NCI-H446 (cell line): ENCODE results near the gene PCP2.

Source experiments
- DNase-seq, 2 experiments: peaks; one replicate each; lab custom pipeline; 2025; lab: John Stamatoyannopoulos, UW

Gene PCP2

DNA sequence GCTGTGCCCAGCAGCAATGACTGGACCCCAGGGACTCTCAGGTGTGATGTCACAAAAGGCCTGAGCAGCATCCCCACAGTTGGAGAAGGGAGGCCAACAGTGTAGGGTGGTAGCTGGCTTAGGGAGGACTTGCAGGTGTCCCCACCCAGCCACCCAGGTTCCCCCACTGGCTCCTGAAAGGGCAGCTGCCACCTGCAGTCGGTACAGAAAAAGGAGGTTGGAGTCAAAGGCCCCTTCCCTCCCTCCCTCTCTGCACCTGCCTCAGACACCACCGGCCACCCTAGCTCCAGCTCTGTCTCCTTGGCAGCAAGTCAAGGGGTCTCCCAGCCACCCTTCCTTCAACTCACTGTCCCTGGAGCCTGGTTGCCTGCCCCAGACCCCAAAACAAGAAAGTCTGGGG lies at the start of gene PCP2:
TSS of gene PCP2 (minus strand) at position 22 of the 400 bp plus-strand sequence. CDS start 262 bp downstream, outside the sequence.
- DNase-seq = no peak

GRCh38 chr19:7682175-7682855 lies 48.8 kb upstream of the PCP2 start:
- no peak for DNase-seq

- DNase-seq = peak in 1 of 2 experiments; percentile 43
Observed at GRCh38 chr19:7681340-7682174, 48.0 kb upstream of the PCP2 start.

GRCh38 chr19:7680606-7681339 lies 47.3 kb upstream of the PCP2 start, which contains the start of gene TRAPPC5:
TRAPPC5 (plus strand) TSS chr19:7680833; CDS start chr19:7682254, 1,421 bp downstream.
- DNase-seq = peak; percentile 45 to 94

GRCh38 chr19:7679771-7680605 lies 46.5 kb upstream of the PCP2 start:
- DNase-seq = no peak

- DNase-seq = no peak
Observed at GRCh38 chr19:7678971-7679751, 45.6 kb upstream of the PCP2 start.

GRCh38 chr19:7677669-7678311 lies 44.3 kb upstream of the PCP2 start:
- no peak for DNase-seq

- no peak for DNase-seq
Observed at GRCh38 chr19:7676854-7677253, 43.3 kb upstream of the PCP2 start, which contains the start of gene MCEMP1. MCEMP1 (plus strand) TSS chr19:7677090; CDS start chr19:7677121, 31 bp downstream.

- no peak for DNase-seq
Observed at GRCh38 chr19:7676376-7676775, 42.9 kb upstream of the PCP2 start.

DNA sequence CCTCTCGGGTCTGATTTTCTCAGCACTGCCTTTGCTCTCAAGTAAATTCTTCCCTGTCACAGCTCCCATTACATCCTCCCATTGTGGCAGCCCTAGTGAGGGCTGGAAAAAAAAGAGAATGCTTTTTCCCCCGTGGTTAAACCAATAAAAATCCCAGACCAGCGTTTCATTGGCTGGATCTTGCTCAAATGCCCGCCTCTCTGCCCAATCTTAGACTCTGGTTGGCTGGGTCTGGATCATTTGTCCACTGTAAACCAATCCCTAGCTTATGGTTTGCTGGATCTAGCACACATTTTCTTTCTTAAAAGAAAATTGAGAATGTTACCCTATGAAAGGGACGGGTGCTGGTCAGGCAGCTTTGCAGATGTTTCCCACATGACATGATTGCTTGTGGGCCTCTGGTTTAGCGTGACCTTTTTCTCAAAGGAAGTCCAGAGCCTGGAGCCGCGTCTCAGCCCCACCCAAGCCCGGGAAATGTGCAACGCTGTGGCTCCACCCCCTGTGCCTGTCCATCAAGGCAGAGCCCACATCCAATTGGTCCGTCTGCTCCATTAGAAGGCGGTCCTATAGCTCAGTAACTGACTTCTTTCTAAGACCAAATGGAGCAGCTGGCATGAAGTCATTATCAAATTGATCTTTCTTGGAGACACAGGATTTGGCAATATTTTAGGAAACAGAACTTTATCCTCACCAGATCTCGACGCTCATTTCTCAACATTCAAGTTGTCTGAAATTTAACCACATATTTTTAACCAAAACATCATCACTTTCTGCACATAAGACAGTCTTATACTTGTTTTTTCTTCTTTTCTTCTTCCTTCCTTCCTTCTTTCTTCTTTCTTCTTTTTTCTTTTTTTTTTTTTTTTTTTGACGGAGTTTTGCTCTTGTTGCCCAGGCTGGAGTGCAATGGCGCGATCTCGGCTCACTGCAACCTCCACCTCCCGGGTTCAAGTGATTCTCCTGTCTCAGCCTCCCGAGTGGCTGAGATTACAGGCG lies 40.8 kb upstream of the PCP2 start:
- DNase-seq = peak; percentile 58 to 84

- no peak for DNase-seq
Observed at GRCh38 chr19:7672522-7672921, 39.0 kb upstream of the PCP2 start.

DNA sequence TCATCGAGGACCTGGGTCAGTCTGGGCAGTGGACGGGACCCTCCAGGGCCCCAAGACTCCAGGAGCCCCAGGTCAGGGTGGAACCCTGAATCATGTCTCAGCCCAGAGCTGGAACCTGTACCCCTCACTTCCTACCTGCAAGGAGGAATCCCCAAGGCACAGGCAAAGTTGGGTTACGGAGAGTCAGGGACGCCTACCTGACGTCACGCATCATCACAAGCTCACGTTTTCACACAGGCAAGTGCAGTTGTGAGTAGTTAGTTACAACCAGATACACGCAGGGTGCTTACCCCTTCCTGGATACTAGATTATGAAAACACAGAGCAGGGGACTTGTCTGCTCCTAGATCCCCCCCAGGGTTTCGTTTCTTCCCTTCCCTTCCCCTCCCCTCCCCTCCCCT lies 37.3 kb upstream of the PCP2 start:
- no peak for DNase-seq

DNA sequence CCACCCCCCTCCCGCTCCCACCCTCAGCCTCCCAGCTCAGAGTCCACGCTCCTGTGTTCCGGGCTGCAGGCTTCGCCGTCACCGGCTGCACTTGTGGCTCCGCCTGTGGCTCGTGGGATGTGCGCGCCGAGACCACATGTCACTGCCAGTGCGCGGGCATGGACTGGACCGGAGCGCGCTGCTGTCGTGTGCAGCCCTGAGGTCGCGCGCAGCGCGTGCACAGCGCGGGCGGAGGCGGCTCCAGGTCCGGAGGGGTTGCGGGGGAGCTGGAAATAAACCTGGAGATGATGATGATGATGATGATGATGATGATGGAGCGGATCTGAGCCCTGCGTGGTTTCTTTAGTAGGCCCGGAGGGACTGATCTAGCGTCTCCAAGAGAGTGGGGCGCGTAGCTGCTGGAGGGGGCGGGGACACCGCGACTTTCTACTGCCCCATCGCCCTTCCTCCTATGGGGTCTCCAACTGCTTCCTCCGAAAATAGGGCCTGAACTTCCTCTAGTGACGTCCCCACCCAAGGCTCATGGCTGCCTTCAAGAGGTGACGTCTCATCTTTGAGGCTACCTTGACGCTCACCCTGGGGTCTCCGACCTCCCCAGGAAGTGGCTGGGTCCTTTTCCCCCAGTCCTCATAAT lies 36.7 kb upstream of the PCP2 start:
- peak in 1 of 2 experiments; percentile 48 for DNase-seq

- DNase-seq = no peak
Observed at GRCh38 chr19:7669641-7670040, 36.1 kb upstream of the PCP2 start.

- DNase-seq = no peak
Observed at GRCh38 chr19:7668842-7669241, 35.3 kb upstream of the PCP2 start, which contains the start of gene RETN. RETN (plus strand) TSS chr19:7669049; CDS start chr19:7669327, 278 bp downstream.

DNA sequence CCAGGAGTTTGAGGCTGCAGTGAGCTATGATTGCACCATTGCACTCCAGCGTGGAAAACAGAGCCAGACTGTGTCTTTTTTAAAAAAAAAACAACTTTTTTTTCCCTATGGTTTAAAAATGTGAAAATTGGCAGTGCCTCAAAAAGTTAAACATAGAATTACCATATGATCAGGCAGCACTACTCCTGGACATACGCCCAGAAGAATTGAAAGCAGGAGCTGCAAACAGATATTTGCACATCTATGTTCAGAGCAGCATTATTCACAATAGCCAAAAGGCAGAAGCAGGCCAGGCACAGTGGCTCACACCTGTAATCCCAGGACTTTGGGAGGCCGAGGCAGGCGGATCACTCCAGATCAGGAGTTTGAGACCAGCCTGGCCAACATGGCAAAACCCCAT lies 31.6 kb upstream of the PCP2 start:
- peak in 1 of 2 experiments; percentile 79 for DNase-seq

DNA sequence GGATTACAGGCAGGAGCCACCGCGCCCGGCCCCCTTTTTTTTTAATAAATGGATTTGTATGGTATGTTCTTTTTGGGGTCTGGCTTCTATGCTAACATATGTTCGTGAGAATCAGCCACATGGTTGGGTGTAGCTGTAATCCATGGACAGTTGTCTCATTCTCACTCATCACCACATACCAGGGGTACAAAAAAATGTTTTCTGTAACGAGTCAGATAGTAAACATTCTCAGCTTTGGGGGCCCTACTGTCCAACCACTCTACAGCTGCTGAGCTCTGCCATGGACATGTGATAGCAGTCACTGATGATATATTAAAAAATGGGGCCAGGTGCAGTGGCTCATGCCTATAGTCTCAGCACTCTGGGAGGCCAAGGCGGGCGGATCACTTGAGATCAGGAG lies 30.2 kb upstream of the PCP2 start:
- DNase-seq = no peak

DNA sequence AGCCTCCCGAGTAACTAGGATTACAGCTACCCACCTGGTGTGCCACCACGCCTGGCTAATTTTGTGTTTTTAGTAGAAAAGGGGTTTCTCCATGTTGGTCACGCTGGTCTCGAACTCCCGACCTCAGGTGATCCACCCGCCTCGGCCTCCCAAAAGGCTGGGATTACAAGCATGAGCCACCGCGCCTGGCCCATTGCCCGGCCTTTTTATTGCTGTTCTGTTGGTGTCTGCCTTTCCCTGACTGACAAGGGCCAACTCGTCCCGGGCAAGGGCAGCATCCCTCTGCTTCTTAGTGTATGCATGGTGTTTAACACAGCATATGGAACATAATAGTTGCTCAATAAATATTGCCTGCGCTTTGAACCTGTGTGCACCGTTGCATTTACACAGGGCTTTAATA lies 29.1 kb upstream of the PCP2 start:
- no peak for DNase-seq
